Colon (tissue), 2 donors: Measurements from ENCODE around the gene TMEM190.
"Not testable (repeated sequence)": the region's sequence is repeated elsewhere in the genome, so short reads cannot be mapped to it uniquely, and the experiment has no call there.

Source experiments
- FAIRE-seq: peaks from 2 replicates; lab custom pipeline; 2012; peaks lifted over from hg19 to GRCh38; lab: Jason Lieb, UNC
- donor health status: control.
- donor health status: control.

TMEM190 gene

DNA sequence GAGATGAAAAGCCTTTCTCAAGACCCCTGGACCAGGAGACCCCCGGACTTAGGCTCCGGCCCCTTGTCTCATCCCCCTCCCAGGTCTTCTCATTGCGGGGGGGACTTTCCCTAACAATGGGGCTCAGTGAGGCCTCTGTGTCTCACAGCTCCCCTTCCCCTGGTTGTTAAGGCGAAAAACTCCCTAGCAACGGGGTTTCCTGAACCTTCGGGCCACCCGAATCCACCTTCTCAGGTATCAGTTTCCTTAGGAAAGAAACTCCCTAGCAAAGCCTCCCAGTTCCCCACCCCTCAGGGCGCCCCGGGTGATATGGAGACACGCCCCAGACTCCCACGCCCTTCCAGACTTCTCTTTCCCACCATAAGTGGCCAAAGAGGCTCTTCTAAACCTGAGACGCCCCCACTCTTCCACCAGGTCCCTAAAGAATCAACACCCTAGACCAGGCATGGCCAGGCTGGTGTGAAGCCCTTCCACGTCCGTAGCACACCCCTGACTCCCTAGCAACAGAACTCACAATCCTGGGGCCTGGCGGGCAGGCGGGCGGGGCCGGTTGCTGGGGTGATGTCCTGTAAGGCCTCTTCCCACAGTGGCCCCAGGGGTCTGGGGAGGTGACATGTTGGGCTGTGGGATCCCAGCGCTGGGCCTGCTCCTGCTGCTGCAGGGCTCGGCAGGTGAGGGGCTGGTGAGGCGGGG, at the start of gene TMEM190:
TMEM190 (plus strand) TSS at position 586 of the 693 bp plus-strand sequence; CDS start at position 614, 28 bp downstream.
- no peak for FAIRE-seq

GRCh38 chr19:55328774-55329318, 47.8 kb upstream of the TMEM190 start:
- FAIRE-seq: not testable (repeated sequence)

GRCh38 chr19:55329791-55330190, 46.8 kb upstream of the TMEM190 start:
- FAIRE-seq: not testable (repeated sequence)

DNA sequence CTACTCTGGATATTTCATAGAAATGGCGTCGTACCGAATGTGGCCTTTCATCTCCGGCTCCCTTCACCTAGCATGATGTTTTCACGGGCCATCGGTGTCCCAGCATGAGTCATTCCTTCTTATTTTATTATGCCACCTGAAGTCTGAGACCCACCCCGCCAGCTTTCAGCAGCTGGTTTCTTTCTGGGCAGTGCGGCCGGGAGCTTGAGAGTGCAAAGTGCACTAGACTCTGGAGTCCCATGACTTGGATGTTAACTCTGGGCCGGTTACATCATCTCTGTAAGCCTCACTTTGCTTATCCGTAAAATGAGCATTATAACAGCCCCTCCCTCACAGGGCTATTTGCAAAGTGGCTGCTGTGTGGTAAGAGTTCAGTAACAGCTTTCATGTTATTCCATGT, 42.8 kb upstream of the TMEM190 start:
- no peak for FAIRE-seq

DNA sequence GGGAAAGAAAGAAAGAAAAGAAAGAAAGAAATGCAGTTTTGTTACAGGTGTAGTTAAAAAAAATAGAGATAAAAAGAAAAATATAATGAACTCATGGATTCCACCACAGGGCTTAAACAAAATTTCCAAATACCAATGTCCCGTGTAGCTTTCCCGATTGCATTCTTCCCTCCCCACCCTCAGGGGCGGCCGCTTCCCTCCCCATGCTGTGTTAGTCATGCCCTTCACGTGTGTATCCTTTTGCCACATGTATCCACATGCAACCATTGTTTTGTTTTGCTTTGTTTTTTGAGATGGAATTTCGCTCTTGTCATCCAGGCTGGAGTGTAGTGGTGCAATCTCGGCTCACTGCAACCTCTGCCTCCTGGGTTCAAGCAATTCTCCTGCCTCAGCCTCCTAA, 40.5 kb upstream of the TMEM190 start:
- FAIRE-seq: no peak

DNA sequence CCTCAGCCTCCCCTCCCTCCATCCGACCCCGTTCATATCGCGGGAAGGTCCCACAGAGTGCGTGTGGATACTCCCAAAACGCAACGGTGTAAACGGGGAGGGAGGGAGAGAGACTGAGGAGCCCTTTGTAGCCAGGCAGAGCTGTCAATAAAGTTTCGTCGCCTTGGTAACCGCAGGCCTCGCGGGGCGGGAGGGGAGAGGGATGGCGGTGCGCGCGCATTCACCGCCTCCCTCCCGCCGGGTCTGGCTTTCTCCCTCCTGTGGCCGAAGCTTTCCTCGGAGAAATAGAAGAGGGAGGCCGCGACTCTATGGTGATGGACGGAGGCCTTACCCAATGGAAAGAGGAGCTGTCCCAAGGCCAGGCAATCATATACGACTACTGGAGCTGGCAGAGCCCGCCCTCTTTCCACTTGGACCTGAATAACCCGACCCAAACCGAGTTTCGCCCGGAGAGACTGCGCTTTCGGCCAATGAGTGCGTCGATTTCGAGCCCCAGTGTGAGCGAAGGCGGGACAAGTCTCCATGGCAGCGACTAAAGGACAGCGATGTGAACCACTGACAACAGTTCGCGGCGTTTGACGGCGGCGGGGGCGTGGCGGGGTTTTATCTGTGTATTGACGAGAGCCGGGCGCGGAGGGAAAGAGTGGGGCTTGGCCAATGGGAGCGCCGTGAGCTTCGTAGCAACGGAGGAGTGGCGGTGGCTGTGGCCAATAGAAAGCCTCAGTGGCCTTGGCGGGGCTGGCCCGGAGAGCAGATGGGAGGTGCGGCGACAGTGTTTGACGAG, 37.3 kb upstream of the TMEM190 start, which contains the start of gene KMT5C:
KMT5C (plus strand) TSS at position 772 of the 784 bp plus-strand sequence. CDS start 2,061 bp downstream, outside the sequence.
- peak; percentile 98 for FAIRE-seq

DNA sequence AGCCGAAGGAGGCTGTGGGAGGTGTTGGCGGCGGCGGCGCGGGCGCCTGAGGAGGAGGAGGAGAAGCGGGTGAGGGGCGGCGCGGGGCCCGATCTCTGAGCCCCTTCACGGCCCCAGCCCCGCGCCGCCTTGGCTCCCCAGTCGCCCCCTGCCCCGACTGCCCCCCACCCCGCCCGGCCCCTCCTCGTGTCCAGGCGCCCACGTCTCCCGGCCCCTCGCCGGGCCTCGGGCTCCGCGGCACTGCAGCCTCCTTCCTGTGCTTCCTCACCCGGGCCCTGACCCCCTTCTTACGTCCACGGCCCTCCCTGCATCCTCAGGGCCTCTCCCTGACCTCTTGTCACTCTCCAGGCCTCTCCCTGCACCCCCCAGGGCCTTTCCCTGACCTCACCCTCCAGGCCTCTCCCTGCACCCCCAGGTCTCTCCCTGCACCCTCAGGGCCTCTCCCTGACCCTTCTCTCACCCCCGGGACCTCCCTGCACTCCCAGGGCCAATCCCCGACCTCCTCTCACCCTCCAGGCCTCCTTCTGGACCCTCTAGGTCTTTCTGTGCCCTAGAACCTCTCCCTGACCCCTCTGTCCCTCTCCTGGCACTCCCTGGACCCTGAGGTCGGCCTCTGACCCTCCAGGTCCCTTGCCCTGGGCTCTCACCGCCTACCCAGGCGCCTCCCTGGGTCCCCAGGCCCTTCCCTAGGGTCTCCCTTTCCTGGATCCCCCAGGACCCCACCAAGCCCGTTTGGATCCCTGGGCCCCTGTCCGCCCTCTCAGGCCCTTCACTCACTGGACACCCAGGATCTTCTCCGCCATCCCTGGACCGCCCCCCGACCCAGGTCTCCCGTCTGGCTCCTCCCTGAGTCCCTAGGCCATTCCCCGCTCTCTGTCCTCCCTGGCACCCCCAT, 36.5 kb upstream of the TMEM190 start:
- FAIRE-seq: no peak

- FAIRE-seq: no peak
Observed at GRCh38 chr19:55340784-55341147, 35.9 kb upstream of the TMEM190 start.

GRCh38 chr19:55341171-55341588, 35.4 kb upstream of the TMEM190 start:
- FAIRE-seq: no peak

DNA sequence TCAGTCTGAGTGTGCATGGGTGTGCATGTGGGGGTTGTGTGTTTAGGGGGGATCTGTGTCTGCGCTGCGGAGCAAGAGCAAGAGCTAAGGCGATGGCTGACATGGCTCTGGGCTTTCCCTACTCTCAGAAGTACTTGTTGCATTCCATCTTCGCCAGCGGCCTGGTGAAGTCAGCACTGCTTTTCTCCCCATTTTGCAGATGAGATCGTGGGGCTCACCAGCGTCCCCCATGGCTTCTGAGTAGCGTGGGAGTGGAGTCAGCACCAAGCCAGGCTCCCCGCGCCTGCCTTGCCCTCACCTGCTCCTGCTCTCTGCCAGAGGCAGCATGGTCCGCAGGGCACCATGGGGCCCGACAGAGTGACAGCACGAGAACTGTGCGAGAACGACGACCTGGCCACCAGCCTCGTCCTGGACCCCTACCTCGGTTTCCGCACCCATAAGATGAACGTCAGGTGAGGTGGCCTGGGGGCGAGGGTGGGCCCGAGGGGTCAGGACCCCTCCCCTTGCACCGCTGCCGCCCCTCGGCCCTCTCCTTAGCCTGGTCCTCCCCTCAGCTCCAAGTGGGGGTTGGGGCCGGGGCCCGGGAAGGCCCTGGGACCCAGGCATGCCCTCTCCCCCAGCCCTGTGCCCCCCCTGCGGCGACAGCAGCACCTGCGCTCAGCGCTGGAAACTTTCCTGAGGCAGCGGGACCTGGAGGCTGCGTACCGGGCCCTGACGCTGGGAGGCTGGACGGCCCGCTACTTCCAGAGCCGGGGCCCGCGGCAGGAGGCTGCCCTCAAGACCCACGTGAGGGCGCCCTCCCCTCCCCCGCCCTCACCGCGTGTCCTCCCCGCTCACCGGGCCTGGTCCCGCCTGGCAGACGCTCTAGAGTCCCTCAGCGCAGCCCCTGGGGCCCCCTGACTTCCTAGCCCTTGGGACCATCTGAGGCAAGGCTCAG, 34.8 kb upstream of the TMEM190 start:
- FAIRE-seq: no peak

DNA sequence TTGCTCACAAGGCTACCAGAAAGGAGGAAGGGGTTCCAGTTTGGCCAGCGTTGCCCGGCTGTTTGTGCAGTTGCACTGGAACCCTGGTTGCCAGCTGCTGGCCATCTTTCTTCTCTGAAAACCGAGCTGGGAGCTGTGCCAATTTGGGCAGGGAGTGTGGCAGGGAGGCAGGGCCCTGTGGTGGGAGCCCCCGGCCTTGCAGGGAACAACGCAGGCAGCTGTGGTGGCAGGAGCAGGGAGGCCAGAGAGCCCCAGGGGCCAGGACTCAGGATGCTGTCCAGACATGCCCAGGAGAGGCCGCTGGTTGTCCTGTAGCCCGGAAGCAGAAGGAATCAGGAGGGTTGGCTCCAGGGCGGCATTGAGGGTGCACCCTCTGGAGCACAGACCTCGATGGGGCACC, 32.2 kb upstream of the TMEM190 start:
- FAIRE-seq: no peak

DNA sequence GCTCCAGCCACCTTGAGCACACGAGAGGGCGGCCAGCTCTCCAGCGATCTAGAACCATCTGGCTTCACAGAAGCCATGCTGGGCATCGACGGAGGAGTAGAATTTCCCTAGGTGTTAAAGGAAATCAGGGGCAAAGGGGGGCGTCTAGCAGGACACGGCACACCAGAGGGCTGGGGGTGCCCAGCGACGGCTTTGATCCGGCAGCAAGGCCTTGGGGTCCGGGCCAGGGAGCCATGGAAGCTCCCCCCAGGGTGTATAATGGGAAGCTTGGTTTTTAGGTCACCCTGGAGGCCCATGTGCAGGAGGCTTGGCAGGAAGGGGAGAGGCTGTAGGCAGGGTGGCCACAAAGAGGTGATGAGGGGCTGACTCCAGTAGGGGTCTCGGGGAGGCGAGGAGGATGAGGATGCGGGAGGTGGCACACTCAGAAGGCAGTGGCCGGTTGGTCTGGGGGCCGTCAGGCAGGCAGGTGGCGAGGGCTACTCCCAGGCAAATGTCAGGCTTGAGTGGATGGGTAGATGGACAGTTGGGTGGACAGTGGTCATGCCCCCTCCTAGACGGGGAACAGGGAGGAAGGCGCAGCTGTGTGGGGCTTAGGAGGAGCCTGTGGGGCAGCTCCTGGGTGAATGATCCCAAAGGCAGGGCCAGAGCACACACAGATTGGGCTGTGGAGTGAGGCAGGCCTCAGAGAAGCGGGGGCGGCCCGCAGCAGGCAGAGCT, 31.4 kb upstream of the TMEM190 start:
- no peak for FAIRE-seq

- FAIRE-seq: no peak
Observed at GRCh38 chr19:55345818-55346724, 30.6 kb upstream of the TMEM190 start.

- FAIRE-seq: no peak
Observed at GRCh38 chr19:55346725-55347441, 29.7 kb upstream of the TMEM190 start.

DNA sequence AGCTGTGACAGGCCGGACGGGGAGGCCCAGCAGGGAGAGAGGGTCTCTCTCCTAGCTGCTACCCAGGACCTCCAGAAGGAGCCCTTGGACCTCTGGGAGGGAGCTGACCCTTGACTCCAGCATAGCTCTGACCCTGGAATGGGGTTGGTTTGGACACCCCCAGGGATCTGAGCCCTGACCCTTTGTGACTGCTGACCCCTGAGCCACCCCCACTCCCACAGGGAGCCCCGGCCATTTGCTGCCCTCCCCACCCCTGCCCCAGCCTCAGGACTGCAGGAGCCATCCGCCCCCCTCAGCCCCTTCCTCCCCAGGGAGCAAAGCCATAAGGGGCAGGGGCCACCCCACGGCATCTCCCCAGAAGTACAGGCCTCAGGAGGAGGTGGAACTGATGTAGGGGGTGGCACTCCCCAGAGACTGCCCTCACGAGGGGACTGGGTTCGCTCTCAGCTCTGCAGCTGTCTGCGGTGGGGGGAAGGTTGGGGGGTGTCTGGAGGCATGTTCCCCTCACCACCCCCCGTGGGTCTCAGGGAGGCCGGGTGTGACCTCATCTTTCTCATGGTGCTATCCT, 29.1 kb upstream of the TMEM190 start:
- FAIRE-seq: no peak

DNA sequence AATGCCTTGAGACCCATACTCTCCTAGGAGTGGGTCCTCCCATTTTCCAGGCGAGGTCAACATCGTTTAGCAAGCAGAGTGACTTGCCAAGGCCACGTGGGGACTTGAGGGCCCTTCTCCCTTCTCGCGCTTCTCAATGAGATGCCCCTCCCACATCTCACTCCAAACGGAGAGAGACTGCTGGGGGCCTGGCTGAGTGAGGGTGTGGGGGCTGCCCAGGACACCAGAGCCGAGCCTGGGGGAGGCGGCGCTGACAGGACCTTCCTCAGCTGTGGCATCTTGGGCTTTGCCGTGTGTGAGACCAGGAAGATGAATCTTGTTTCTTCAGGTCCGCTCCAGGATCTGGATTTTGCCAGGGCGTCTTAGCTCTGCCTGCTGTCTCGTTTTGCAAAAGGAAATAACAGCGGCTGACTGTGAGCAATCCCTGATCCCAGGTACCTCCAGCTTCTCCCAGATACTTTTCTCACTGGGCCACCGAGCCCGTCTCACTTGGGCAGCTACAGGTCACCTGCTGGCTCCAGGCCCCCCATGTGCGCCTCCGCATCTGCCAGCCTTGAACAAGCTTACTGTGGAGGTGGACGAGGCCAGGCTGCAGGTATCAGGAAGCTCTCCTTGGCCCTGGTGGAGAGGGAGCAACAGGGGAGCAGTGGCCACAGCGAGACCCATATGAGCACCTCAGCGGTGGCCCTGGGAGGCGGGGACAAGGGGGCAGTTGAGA, 28.1 kb upstream of the TMEM190 start:
- FAIRE-seq: no peak

- no peak for FAIRE-seq
Observed at GRCh38 chr19:55350620-55351315, 25.9 kb upstream of the TMEM190 start.
